Hepatocyte (in vitro differentiated cells): ENCODE data around the gene TANGO2.

Experiments
- EZH2 ChIP-seq: fragments of 200-600 bp; sonication (generic); IDR thresholded peaks from 2 replicates; pipeline ENCODE4 v1.6.1; 2016; ENCODE audit warnings: antibody characterized with exemption, mild to moderate bottlenecking, borderline replicate concordance
- TF ChIP-seq, protein P1 (sequence below): fragments of 200-600 bp; sonication (generic); IDR thresholded peaks from 2 replicates; pipeline ENCODE4 v1.5.1; 2016; ENCODE audit warnings: antibody characterized with exemption, mild to moderate bottlenecking; ENCODE audit not compliant: poor library complexity

DNA sequence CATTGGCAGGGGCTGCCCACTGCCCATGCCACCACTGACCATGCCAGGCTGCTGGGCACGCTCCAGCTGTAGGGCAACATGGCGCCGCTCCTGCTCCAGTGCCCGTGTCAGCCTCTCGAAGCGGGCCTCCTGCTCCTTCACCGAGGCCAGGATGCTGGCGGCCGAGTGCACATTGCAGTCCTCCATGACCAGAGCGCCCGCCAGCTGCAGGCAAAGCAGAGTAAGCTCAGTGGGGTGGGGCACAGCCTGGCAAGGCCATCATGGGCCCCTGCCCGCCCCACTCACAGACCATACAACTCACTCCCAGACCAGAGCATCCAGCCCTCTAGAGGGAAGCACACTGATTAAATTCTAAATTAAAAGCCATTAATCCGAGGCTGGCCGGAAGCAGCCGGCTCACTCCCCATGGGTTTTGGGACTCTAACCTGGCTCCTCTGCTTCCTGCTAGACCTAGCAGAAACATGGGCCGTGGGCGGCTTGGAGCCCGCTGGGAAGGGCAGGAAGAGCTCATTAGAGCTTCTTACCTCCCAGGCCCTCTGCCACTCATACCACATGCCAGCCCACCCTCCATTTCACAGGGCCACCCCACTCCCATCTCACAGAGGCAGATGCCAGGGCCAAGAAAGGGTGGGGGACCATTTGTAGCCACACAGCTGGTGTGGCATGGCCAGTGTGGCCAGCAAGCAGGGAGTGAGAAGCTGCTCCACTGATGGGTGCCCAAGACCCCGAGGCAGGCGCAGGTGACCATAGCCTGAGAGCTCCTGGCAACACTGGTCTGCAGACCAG, 30.1 kb upstream of the TANGO2 start:
- TF ChIP-seq, protein P1, sequence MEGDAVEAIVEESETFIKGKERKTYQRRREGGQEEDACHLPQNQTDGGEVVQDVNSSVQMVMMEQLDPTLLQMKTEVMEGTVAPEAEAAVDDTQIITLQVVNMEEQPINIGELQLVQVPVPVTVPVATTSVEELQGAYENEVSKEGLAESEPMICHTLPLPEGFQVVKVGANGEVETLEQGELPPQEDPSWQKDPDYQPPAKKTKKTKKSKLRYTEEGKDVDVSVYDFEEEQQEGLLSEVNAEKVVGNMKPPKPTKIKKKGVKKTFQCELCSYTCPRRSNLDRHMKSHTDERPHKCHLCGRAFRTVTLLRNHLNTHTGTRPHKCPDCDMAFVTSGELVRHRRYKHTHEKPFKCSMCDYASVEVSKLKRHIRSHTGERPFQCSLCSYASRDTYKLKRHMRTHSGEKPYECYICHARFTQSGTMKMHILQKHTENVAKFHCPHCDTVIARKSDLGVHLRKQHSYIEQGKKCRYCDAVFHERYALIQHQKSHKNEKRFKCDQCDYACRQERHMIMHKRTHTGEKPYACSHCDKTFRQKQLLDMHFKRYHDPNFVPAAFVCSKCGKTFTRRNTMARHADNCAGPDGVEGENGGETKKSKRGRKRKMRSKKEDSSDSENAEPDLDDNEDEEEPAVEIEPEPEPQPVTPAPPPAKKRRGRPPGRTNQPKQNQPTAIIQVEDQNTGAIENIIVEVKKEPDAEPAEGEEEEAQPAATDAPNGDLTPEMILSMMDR, result no peak
- TF ChIP-seq EZH2, result no peak
